Neural progenitor cell (in vitro differentiated cells): ENCODE results near the gene TLR3. TPM values are rescaled to one million over a fixed set of nuclear protein-coding genes. Genes with fewer than 3 reads are reported as not detected.

Experiments used
- DNase-seq: peaks from one replicate; pipeline ENCODE4 v3.0.0-alpha.2; 2016; ENCODE audit warnings: low spot score
- H2AFZ ChIP-seq: fragments of 200-600 bp; sonication (generic); replicated peaks from 2 replicates; pipeline ENCODE4 v1.6.1; 2016; ENCODE audit warnings: antibody characterized with exemption
- H3F3A ChIP-seq: fragments of 200-600 bp; sonication (generic); 2 replicates; pipeline ENCODE4 v1.6.1; 2016; ENCODE audit warnings: antibody characterized with exemption, low read depth
- H3K27ac ChIP-seq: fragments of 200-600 bp; sonication (generic); 2 replicates; pipeline ENCODE4 v1.5.1; 2016; ENCODE audit warnings: mild to moderate bottlenecking
- H3K27me3 ChIP-seq: fragments of 200-600 bp; sonication (generic); 2 replicates; pipeline ENCODE4 v1.6.1; 2016; ENCODE audit warnings: mild to moderate bottlenecking, moderate library complexity
- H3K36me3 ChIP-seq: fragments of 200-600 bp; sonication (generic); 2 replicates; pipeline ENCODE4 v1.5.1; 2016
- H3K4me1 ChIP-seq: fragments of 200-600 bp; sonication (generic); 2 replicates; pipeline ENCODE4 v1.6.1; 2016; ENCODE audit warnings: mixed run types
- H3K4me2 ChIP-seq: fragments of 200-600 bp; sonication (generic); 2 replicates; pipeline ENCODE4 v1.6.1; 2016
- H3K4me3 ChIP-seq: fragments of 200-600 bp; sonication (generic); 2 replicates; pipeline ENCODE4 v1.5.1; 2016
- H3K79me2 ChIP-seq: fragments of 200-600 bp; sonication (generic); 2 replicates; pipeline ENCODE4 v1.6.1; 2016; ENCODE audit warnings: low read depth
- H3K9ac ChIP-seq: fragments of 200-600 bp; sonication (generic); 2 replicates; pipeline ENCODE4 v1.6.1; 2016
- H3K9me3 ChIP-seq: fragments of 200-600 bp; sonication (generic); 2 replicates; pipeline ENCODE4 v1.5.1; 2016; ENCODE audit warnings: low read depth
- H4K20me1 ChIP-seq: fragments of 200-600 bp; sonication (generic); 2 replicates; pipeline ENCODE4 v1.6.1; 2016; ENCODE audit warnings: low read depth
- H3K27ac Mint-ChIP-seq: 3 replicates; pipeline ENCODE4 v1.8.0; 2021; ENCODE audit warnings: mixed read lengths
- H3K27me3 Mint-ChIP-seq: 2 replicates; pipeline ENCODE4 v1.8.0; 2022; ENCODE audit warnings: low read depth, mild to moderate bottlenecking, inconsistent platforms, moderate library complexity, mixed read lengths; ENCODE audit not compliant: insufficient read depth
- H3K36me3 Mint-ChIP-seq: 3 replicates; pipeline ENCODE4 v1.8.0; 2021; ENCODE audit warnings: mixed read lengths
- H3K4me1 Mint-ChIP-seq: 3 replicates; pipeline ENCODE4 v1.8.0; 2021; ENCODE audit warnings: mixed read lengths
- H3K4me3 Mint-ChIP-seq: 3 replicates; pipeline ENCODE4 v1.8.0; 2021; ENCODE audit warnings: mild to moderate bottlenecking, moderate library complexity, mixed read lengths
- H3K9me3 Mint-ChIP-seq: 3 replicates; pipeline ENCODE4 v1.8.0; 2020; ENCODE audit warnings: mixed read lengths
- EZH2 ChIP-seq: fragments of 200-600 bp; sonication (generic); IDR thresholded peaks from 2 replicates; pipeline ENCODE4 v1.6.1; 2017; ENCODE audit warnings: antibody characterized with exemption, mild to moderate bottlenecking, moderate library complexity
- EZH2phosphoT487 ChIP-seq: fragments of 200-600 bp; sonication (generic); IDR thresholded peaks from 2 replicates; pipeline ENCODE4 v1.6.1; 2017; ENCODE audit warnings: antibody characterized with exemption
- total RNA-seq: library from RNA; depleted of rRNA; stranded (reverse); fragments of >200 nt; gene quantifications from 2 replicates; pipeline ENCODE4 v1.2.3, GENCODE V29; 2015; ENCODE audit warnings: low replicate concordance
- TF ChIP-seq, protein P1 (sequence below): fragments of 200-600 bp; sonication (generic); IDR thresholded peaks from 2 replicates; pipeline ENCODE4 v1.5.1; 2017; ENCODE audit warnings: antibody characterized with exemption, mild to moderate bottlenecking

TLR3 gene
- total RNA-seq, 1 donor from 2014 or later = 0.92 TPM

DNA sequence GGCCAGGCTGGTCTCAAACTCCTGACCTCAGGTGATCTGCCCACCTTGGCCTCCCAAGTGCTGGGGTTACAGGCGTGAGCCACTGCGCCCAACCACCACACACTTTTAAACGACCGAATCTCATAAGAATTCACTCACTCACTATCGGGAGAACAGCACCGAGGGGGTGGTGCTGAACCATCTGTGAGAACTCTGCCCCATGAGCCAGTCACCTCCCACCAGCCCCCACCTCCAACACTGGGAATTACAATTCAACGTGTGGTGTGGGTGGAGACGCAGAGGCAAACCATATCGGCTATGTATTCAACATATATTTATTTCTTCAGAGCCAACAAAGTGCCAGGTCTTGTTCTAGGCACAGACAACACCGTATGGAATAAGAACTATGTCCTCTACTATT is 3.6 kb downstream of the TLR3 start:
- peaks cover 2% of the 10 kb centered on the region for H3K9me3 Mint-ChIP-seq
- no peak overlapping the region for H3K4me3 Mint-ChIP-seq
- Histone ChIP-seq H2AFZ (no peak overlapping the region), H3K4me1 (peaks cover 9% of the 10 kb centered on the region), H3K4me3 (no peak overlapping the region), H3K27me3 (no peaks in the 10 kb centered on the region), H3K79me2 (no peaks in the 10 kb centered on the region), H3K9me3 (no peaks in the 10 kb centered on the region), H3K9ac (no peak overlapping the region), H3F3A (no peaks in the 10 kb centered on the region), H3K4me2 (no peak overlapping the region), H4K20me1 (no peaks in the 10 kb centered on the region), H3K36me3 (no peaks in the 10 kb centered on the region), H3K27ac (no peak overlapping the region)
- no peak for DNase-seq
- H3K36me3 Mint-ChIP-seq = no peaks in the 10 kb centered on the region
- peaks cover 11% of the 10 kb centered on the region for H3K4me1 Mint-ChIP-seq
- TF ChIP-seq EZH2 = no peak
- TF ChIP-seq EZH2phosphoT487 = no peak
- TF ChIP-seq, protein P1, sequence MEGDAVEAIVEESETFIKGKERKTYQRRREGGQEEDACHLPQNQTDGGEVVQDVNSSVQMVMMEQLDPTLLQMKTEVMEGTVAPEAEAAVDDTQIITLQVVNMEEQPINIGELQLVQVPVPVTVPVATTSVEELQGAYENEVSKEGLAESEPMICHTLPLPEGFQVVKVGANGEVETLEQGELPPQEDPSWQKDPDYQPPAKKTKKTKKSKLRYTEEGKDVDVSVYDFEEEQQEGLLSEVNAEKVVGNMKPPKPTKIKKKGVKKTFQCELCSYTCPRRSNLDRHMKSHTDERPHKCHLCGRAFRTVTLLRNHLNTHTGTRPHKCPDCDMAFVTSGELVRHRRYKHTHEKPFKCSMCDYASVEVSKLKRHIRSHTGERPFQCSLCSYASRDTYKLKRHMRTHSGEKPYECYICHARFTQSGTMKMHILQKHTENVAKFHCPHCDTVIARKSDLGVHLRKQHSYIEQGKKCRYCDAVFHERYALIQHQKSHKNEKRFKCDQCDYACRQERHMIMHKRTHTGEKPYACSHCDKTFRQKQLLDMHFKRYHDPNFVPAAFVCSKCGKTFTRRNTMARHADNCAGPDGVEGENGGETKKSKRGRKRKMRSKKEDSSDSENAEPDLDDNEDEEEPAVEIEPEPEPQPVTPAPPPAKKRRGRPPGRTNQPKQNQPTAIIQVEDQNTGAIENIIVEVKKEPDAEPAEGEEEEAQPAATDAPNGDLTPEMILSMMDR = no peak
- no peak overlapping the region for H3K27ac Mint-ChIP-seq
- H3K27me3 Mint-ChIP-seq = no peaks in the 10 kb centered on the region

DNA sequence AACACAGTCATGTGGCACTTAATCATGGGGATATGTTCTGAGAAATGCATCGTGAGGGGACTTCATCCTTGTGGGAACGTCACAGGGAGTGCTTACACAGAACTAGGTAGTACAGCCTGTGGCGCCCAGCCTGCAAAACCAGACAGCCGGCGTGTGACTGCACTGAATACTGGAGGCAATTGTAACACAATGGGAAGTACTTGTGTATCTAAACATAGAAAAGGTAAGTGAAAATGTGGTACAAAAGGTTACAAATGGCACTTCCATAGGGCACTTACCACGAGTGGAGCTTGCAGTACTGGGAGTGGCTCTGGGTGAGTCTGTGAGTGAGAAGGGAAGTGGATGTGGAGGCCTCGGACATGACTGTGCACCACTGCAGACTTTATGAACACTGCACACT is 5.2 kb downstream of the TLR3 start:
- H3K4me2 ChIP-seq = no peak overlapping the region
- no peak for DNase-seq
- H3K27ac ChIP-seq = no peak overlapping the region
- peaks cover 5% of the 10 kb centered on the region for H3F3A ChIP-seq
- H3K9ac ChIP-seq = no peak overlapping the region
- Mint-ChIP-seq H3K4me3 (no peak overlapping the region), H3K4me1 (peaks cover 8% of the 10 kb centered on the region), H3K27me3 (no peaks in the 10 kb centered on the region), H3K27ac (no peak overlapping the region), H3K36me3 (no peaks in the 10 kb centered on the region), H3K9me3 (peaks cover 2% of the 10 kb centered on the region)
- H3K79me2 ChIP-seq = no peaks in the 10 kb centered on the region
- no peaks in the 10 kb centered on the region for H3K36me3 ChIP-seq
- TF ChIP-seq, protein P1 = no peak
- TF ChIP-seq EZH2 (no peak), EZH2phosphoT487 (no peak)
- H3K9me3 ChIP-seq = no peaks in the 10 kb centered on the region
- peaks cover 5% of the 10 kb centered on the region for H3K4me1 ChIP-seq
- H4K20me1 ChIP-seq = no peaks in the 10 kb centered on the region
- no peak overlapping the region for H3K4me3 ChIP-seq
- H3K27me3 ChIP-seq = no peaks in the 10 kb centered on the region
- H2AFZ ChIP-seq = no peak overlapping the region

DNA sequence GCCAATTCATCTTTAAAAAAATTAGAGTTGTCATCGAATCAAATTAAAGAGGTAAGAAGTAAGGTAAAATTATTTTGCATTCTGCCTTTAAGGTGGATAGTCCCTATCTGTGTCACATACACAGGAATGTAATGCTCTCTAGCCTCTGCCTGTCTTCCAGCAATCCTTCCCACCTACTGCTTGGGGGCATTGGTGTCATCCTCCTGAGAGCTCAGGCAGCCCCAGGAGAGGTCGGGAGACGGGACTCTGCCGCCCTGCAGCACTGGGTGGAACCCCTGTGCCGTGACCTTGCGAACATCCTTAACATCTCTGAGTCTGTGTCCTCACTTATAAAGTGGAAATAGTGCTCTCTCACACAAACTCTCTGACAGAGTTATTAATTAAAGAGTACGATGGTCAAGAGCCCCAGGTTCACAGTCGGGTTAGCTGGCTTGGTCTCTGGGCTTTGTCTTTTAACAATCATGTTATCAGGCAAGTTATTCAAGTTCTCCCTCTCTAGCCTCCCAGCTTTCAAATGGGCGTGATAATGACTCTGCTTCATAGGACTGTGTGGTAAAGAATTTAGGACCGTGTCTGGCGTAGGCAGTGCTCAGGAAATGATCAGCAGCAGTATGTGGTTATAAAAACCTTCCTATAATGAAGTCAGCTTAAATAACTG is 10.2 kb downstream of the TLR3 start:
- H3K27me3 ChIP-seq = no peaks in the 10 kb centered on the region
- no peaks in the 10 kb centered on the region for H3K79me2 ChIP-seq
- DNase-seq = peak; percentile 38
- H3K4me3 ChIP-seq = peak overlapping the region; percentile 2
- H3K9ac ChIP-seq = no peak overlapping the region
- Mint-ChIP-seq H3K36me3 (peaks cover 2% of the 10 kb centered on the region), H3K4me1 (peaks cover 31% of the 10 kb centered on the region), H3K27ac (peak overlapping the region; percentile 2), H3K4me3 (peak overlapping the region; percentile 3), H3K27me3 (no peaks in the 10 kb centered on the region), H3K9me3 (peaks cover 7% of the 10 kb centered on the region)
- TF ChIP-seq, protein P1 = no peak
- no peak for TF ChIP-seq EZH2
- no peak for TF ChIP-seq EZH2phosphoT487
- H2AFZ ChIP-seq = peak overlapping the region; percentile 17
- peak overlapping the region; percentile 53 for H3K4me2 ChIP-seq
- H3F3A ChIP-seq = peaks cover 38% of the 10 kb centered on the region
- peaks cover 21% of the 10 kb centered on the region for H3K4me1 ChIP-seq
- no peaks in the 10 kb centered on the region for H3K9me3 ChIP-seq
- H3K36me3 ChIP-seq = no peaks in the 10 kb centered on the region
- H4K20me1 ChIP-seq = no peaks in the 10 kb centered on the region
- H3K27ac ChIP-seq = no peak overlapping the region
